NCI-H526 (cell line): ENCODE measurements around the gene B4GALT7.

Experiments
- DNase-seq, 2 experiments: peaks; one replicate each; lab custom pipeline; 2025; lab: John Stamatoyannopoulos, UW

The B4GALT7 gene

GRCh38 chr5:177593511-177593910, 6.4 kb upstream of the B4GALT7 start:
- DNase-seq: no peak

GRCh38 chr5:177594071-177594470, 5.9 kb upstream of the B4GALT7 start:
- no peak for DNase-seq

GRCh38 chr5:177595026-177595585, 4.8 kb upstream of the B4GALT7 start:
- DNase-seq: no peak

- DNase-seq: no peak
Observed at GRCh38 chr5:177595991-177596774, 3.7 kb upstream of the B4GALT7 start.

- no peak for DNase-seq
Observed at GRCh38 chr5:177596775-177597238, 3.1 kb upstream of the B4GALT7 start.

GRCh38 chr5:177598477-177598876, 1.5 kb upstream of the B4GALT7 start:
- DNase-seq: no peak

- DNase-seq: no peak
Observed at GRCh38 chr5:177600508-177601018, 631 bp downstream of the B4GALT7 start.

GRCh38 chr5:177601126-177601525, 1.2 kb downstream of the B4GALT7 start:
- no peak for DNase-seq

GRCh38 chr5:177601577-177602457, 1.9 kb downstream of the B4GALT7 start:
- no peak for DNase-seq

GRCh38 chr5:177602458-177602830, 2.5 kb downstream of the B4GALT7 start:
- DNase-seq: no peak

- no peak for DNase-seq
Observed at GRCh38 chr5:177603631-177604030, 3.7 kb downstream of the B4GALT7 start.

- DNase-seq: peak; percentile 22 to 59
Observed at GRCh38 chr5:177604116-177604521, 4.2 kb downstream of the B4GALT7 start.

- DNase-seq: no peak
Observed at GRCh38 chr5:177604656-177605055, 4.7 kb downstream of the B4GALT7 start.

GRCh38 chr5:177605078-177605477, 5.1 kb downstream of the B4GALT7 start:
- no peak for DNase-seq

GRCh38 chr5:177605667-177606066, 5.7 kb downstream of the B4GALT7 start:
- no peak for DNase-seq

GRCh38 chr5:177606071-177607051, 6.4 kb downstream of the B4GALT7 start:
- no peak for DNase-seq

GRCh38 chr5:177607115-177607451, 7.2 kb downstream of the B4GALT7 start:
- DNase-seq: no peak

GRCh38 chr5:177607452-177608192, 7.7 kb downstream of the B4GALT7 start:
- peak; percentile 31 to 83 for DNase-seq

GRCh38 chr5:177608243-177609075, 8.5 kb downstream of the B4GALT7 start:
- DNase-seq: no peak
